Endothelial cell of umbilical vein (primary cell): ENCODE measurements around the gene RGL3. TPM values are rescaled to one million over a fixed set of nuclear protein-coding genes. Genes with fewer than 3 reads are reported as not detected.

Experiments
- BruUV-seq: library from RNA; stranded (reverse); fragments of 400-500 nt; replicated peaks from 2 replicates; lab custom pipeline; 2021; lab: Mats Ljungman, UMichigan
- CTCF ChIA-PET: fragments of 300-600, 350-600 bp; sonication (Branson Sonifier 250); formaldehyde crosslinking; loops from one replicate; lab custom pipeline; 2021; ENCODE audit warnings: antibody characterized with exemption, inconsistent platforms; lab: Charles Lee
- POLR2A ChIA-PET: fragments of 300-600, 350-600 bp; sonication (Branson Sonifier 250); formaldehyde crosslinking; loops from one replicate; lab custom pipeline; 2021; ENCODE audit warnings: antibody characterized with exemption, inconsistent platforms; lab: Charles Lee
- DNase-seq: peaks from one replicate; pipeline ENCODE4 v3.0.0-alpha.2; 2011; ENCODE audit warnings: low read depth, low spot score
- FAIRE-seq: peaks from 2 replicates; lab custom pipeline; 2011; peaks lifted over from hg19 to GRCh38; lab: Jason Lieb, UNC
- H2AFZ ChIP-seq: 2 replicates; pipeline ENCODE4 v1.6.0; 2012; ENCODE audit warnings: low read depth, low read length, control low read depth, inconsistent platforms
- H3K27ac ChIP-seq: 2 replicates; pipeline ENCODE4 v1.5.1; 2011; ENCODE audit warnings: low read depth, mild to moderate bottlenecking, control low read depth, low read length, moderate library complexity; ENCODE audit not compliant: insufficient read depth
- H3K27me3 ChIP-seq, 2 experiments: 2 replicates each; pipeline versions ENCODE4 v1.6.0 to v1.6.1; 2011; ENCODE audit warnings: low read length in 2 of 2, mixed read lengths in 1 of 2; ENCODE audit not compliant: control insufficient read depth in 2 of 2, insufficient read depth in 2 of 2
- H3K36me3 ChIP-seq, 2 experiments: 2 replicates in 1 of 2; 3 replicates in 1 of 2; pipeline ENCODE4 v1.5.1; 2011; ENCODE audit warnings: low read length in 2 of 2, mild to moderate bottlenecking in 1 of 2, moderate library complexity in 1 of 2; ENCODE audit not compliant: control insufficient read depth in 2 of 2, insufficient read depth in 2 of 2; ENCODE audit errors: extremely low read depth in 1 of 2
- H3K4me1 ChIP-seq: 3 replicates; pipeline ENCODE4 v1.5.1; 2011; ENCODE audit warnings: mild to moderate bottlenecking, low read length; ENCODE audit not compliant: control insufficient read depth, insufficient read depth; ENCODE audit errors: extremely low read depth
- H3K4me2 ChIP-seq: 2 replicates; pipeline ENCODE4 v1.6.1; 2011; ENCODE audit warnings: low read length, control low read depth, mixed read lengths; ENCODE audit not compliant: insufficient read depth
- H3K4me3 ChIP-seq, 3 experiments: fragments of 200-600 bp in 1 of 3; sonication (generic), shearing (Covaris generic) in 1 of 3; replicated peaks in 1 of 3; 2 replicates each; pipeline ENCODE4 v1.5.1; 2011 to 2016; ENCODE audit warnings: control low read depth in 3 of 3, low read length in 3 of 3, mild to moderate bottlenecking in 2 of 3, inconsistent platforms in 1 of 3, low read depth in 1 of 3, moderate library complexity in 1 of 3; ENCODE audit not compliant: insufficient read depth in 1 of 3
- H3K79me2 ChIP-seq: 2 replicates; pipeline ENCODE4 v1.6.0; 2012; ENCODE audit warnings: low read length, inconsistent platforms; ENCODE audit not compliant: control insufficient read depth, insufficient read depth
- H3K9ac ChIP-seq: replicated peaks from 2 replicates; pipeline ENCODE3; 2011; ENCODE audit warnings: low read length, control low read depth; ENCODE audit not compliant: insufficient read depth; ENCODE audit errors: extremely low read depth
- H3K9me1 ChIP-seq: replicated peaks from 3 replicates; pipeline ENCODE4 v1.6.0; 2011; ENCODE audit warnings: mild to moderate bottlenecking, low read length; ENCODE audit not compliant: control insufficient read depth, insufficient read depth; ENCODE audit errors: extremely low read depth
- H3K9me3 ChIP-seq: replicated peaks from 2 replicates; pipeline ENCODE4 v1.5.1; 2012; ENCODE audit warnings: low read length, inconsistent platforms; ENCODE audit not compliant: control insufficient read depth, insufficient read depth
- H4K20me1 ChIP-seq: replicated peaks from 2 replicates; pipeline ENCODE3; 2011; ENCODE audit warnings: mild to moderate bottlenecking, low read length; ENCODE audit not compliant: control insufficient read depth, insufficient read depth; ENCODE audit errors: extremely low read depth
- EZH2 ChIP-seq: IDR thresholded peaks from 2 replicates; pipeline ENCODE4 v1.6.1; 2012; ENCODE audit warnings: borderline replicate concordance, low read depth, mild to moderate bottlenecking, moderate library complexity, low read length, inconsistent platforms; ENCODE audit not compliant: severe bottlenecking
- FOS ChIP-seq: IDR thresholded peaks from 2 replicates; pipeline ENCODE4 v1.6.1; 2011; ENCODE audit warnings: mild to moderate bottlenecking, low read length, moderate library complexity, borderline replicate concordance; ENCODE audit not compliant: insufficient read depth
- GATA2 ChIP-seq: IDR thresholded peaks from 2 replicates; pipeline ENCODE4 v1.7.0; 2011; ENCODE audit warnings: low read depth, mild to moderate bottlenecking, moderate library complexity, mixed read lengths, low read length; ENCODE audit not compliant: insufficient read length, insufficient read depth
- JUN ChIP-seq: IDR thresholded peaks from 2 replicates; pipeline ENCODE4 v1.6.1; 2011; ENCODE audit warnings: borderline replicate concordance, low read depth; ENCODE audit not compliant: insufficient read length, insufficient read depth
- MYC ChIP-seq: IDR thresholded peaks from one replicate; pipeline ENCODE4 v1.6.1; 2011; ENCODE audit warnings: mild to moderate bottlenecking, low read depth, low read length
- POLR2A ChIP-seq: IDR thresholded peaks from 2 replicates; pipeline ENCODE4 v1.6.1; 2012; ENCODE audit warnings: low read depth, mild to moderate bottlenecking, control low read depth, low read length
- POLR2AphosphoS5 ChIP-seq: IDR thresholded peaks from 2 replicates; pipeline ENCODE4 v1.6.1; 2012; ENCODE audit warnings: low read depth, mild to moderate bottlenecking, control low read depth, low read length, moderate library complexity; ENCODE audit not compliant: insufficient read depth
- dilution Hi-C: fragments of 300-500 bp; cut with MboI; formaldehyde crosslinking; loops from one replicate; pipeline ENCODE4 v1.15.0; 2019; ENCODE audit warnings: low sequenced_read_pairs; ENCODE audit not compliant: extremely low pct_ligation_motif_present
- intact Hi-C: fragments of 100-400 bp; cut with micrococcal nuclease; formaldehyde crosslinking; loops from one replicate; pipeline ENCODE4 v1.10.0; 2022
- polyA plus RNA-seq, 4 experiments: library from polyadenylated mRNA; depleted of rRNA in 3 of 4; stranded (reverse) in 3 of 4; unstranded in 1 of 4; fragments of >200 nt; gene quantifications; 2 replicates each; pipeline versions ENCODE4 v1.2.1 to v1.2.3, GENCODE V29; 2011 to 2012; ENCODE audit warnings: missing spikeins in 1 of 4
- total RNA-seq: library from RNA; stranded (reverse); gene quantifications from 2 replicates; pipeline ENCODE4 v1.2.3, GENCODE V29; 2021
- TF ChIP-seq, protein P1 (sequence below): IDR thresholded peaks from 2 replicates; pipeline ENCODE4 v1.6.1; 2011; ENCODE audit not compliant: insufficient read depth, insufficient read length

RGL3 gene
- total and polyA plus RNA-seq, 2 donors (not counting 3 experiments of a cell fraction or from before 2014, with no cell fraction given) = 0.23 to 5.2 TPM

DNA sequence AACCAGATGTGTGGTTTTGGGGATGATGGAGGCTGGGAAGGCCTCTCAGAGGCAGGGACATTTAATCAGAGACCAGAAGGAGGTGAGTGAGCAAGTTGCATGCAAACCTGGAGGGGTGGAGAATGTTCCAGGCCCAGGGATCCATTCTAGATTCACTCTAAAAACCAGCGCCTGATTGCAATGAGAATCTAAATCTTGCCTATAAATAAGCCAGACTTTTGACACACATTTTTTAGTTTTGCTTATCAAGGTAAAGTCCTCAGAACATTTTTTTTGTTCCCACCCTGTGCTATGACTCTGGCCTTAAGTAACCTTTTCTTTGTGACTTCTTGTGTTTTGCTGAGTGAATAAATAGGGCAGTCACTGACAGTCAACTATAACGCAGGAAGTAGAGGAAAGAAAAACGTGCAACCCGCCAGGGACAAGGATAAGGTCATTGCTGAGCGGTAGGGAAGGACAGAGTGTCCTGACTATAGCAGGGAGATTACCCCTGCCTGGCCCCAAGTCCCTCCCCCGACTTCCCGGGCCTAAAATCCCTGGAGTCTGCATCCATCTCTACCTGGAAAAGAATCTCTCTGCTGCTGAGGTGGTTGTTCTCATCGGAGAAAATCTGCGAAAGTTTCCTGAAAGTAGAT is 14.4 kb downstream of the RGL3 start:
- DNase-seq (no peak), FAIRE-seq (no peak)
- dilution Hi-C loops = no loop called here
- ChIA-PET CTCF (interaction anchor here (0.8 kb wide), 1 partner anchor 22 kb away, joined by 3 read pairs; no protein-coding TSS in a partner anchor), POLR2A (no interaction called here)
- H3K4me2 ChIP-seq = no peak overlapping the region
- TF ChIP-seq, protein P1, sequence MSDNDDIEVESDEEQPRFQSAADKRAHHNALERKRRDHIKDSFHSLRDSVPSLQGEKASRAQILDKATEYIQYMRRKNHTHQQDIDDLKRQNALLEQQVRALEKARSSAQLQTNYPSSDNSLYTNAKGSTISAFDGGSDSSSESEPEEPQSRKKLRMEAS = no peak
- TF ChIP-seq POLR2AphosphoS5 (no peak), JUN (no peak), GATA2 (no peak), MYC (no peak), FOS (no peak), POLR2A (no peak), EZH2 (no peak)
- H3K27ac ChIP-seq = no peak overlapping the region
- no peaks in the 10 kb centered on the region for H3K36me3 ChIP-seq
- intact Hi-C loops = no loop called here
- no peaks in the 10 kb centered on the region for H3K79me2 ChIP-seq
- no peaks in the 10 kb centered on the region for H3K4me1 ChIP-seq
- H3K9me1 ChIP-seq = no peaks in the 10 kb centered on the region
- no peak overlapping the region for H2AFZ ChIP-seq
- no peak overlapping the region for H3K9ac ChIP-seq
- no peaks in the 10 kb centered on the region for H3K9me3 ChIP-seq
- no TSS peak for BruUV-seq
- H3K4me3 ChIP-seq = no peak overlapping the region
- no peaks in the 10 kb centered on the region for H3K27me3 ChIP-seq
- H4K20me1 ChIP-seq = no peaks in the 10 kb centered on the region
